SJSA1 (cell line): ENCODE measurements around the gene WNK2. TPM values are rescaled to one million over a fixed set of nuclear protein-coding genes. Genes with fewer than 3 reads are reported as not detected.

Experiments
- DNase-seq, 2 experiments: peaks; one replicate each; pipeline ENCODE4 v3.0.0-alpha.2; 2015 to 2020; ENCODE audit warnings: low spot score in 2 of 2, low read depth in 1 of 2
- H3K27ac ChIP-seq: fragments of 250-450 bp; sonication (Bioruptor Pico); 2 replicates; pipeline ENCODE4 v1.5.1; 2020; ENCODE audit warnings: mild to moderate bottlenecking, moderate library complexity
- H3K27me3 ChIP-seq: fragments of 250-450 bp; sonication (Bioruptor Pico); replicated peaks from 2 replicates; pipeline ENCODE4 v1.5.1; 2020; ENCODE audit warnings: mild to moderate bottlenecking, moderate library complexity
- H3K36me3 ChIP-seq: fragments of 250-450 bp; sonication (Bioruptor Pico); 2 replicates; pipeline ENCODE4 v1.5.1; 2020; ENCODE audit warnings: mild to moderate bottlenecking
- H3K4me1 ChIP-seq: fragments of 250-450 bp; sonication (Bioruptor Pico); replicated peaks from 2 replicates; pipeline ENCODE4 v1.6.1; 2021; ENCODE audit warnings: mild to moderate bottlenecking
- H3K4me3 ChIP-seq: fragments of 250-450 bp; sonication (Bioruptor Pico); 2 replicates; pipeline ENCODE4 v1.5.1; 2020; ENCODE audit warnings: mild to moderate bottlenecking
- H3K9me3 ChIP-seq: fragments of 250-450 bp; sonication (Bioruptor Pico); replicated peaks from 2 replicates; pipeline ENCODE4 v1.5.1; 2020; ENCODE audit warnings: mild to moderate bottlenecking
- total RNA-seq: library from RNA; depleted of rRNA; stranded (reverse); fragments of >200 nt; shearing (Covaris generic); gene quantifications from 2 replicates; pipeline ENCODE4 v1.2.3, GENCODE V29; 2014

Gene WNK2
- total RNA-seq, 1 experiment from 2014 or later: not detected

DNA sequence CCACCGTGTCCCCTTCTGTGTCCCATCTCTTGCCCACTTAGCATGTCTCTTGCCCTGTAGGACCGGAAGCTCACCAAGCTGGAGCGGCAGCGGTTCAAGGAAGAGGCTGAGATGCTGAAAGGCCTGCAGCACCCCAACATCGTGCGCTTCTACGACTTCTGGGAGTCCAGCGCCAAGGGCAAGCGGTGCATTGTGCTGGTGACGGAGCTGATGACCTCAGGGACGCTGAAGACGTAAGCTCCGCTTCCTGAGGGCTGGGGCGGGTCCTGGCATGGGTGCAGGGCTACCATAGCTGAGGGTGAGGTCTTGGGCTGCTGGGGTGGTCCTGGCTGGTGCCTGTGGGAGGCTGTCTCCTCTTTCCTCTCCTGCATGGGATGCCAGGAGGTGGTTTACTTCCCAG is 45.7 kb downstream of the WNK2 start:
- no peaks in the 10 kb centered on the region for H3K36me3 ChIP-seq
- DNase-seq: no peak
- H3K4me1 ChIP-seq: no peaks in the 10 kb centered on the region
- H3K27me3 ChIP-seq: no peaks in the 10 kb centered on the region; the same call in 1 of the 2 replicates
- no peak overlapping the region for H3K27ac ChIP-seq
- no peak overlapping the region for H3K4me3 ChIP-seq
- H3K9me3 ChIP-seq: no peaks in the 10 kb centered on the region

- no peak for DNase-seq
- Histone ChIP-seq H3K4me3 (no peak overlapping the region), H3K27me3 (no peaks in the 10 kb centered on the region; the same call in 1 of the 2 replicates), H3K9me3 (no peaks in the 10 kb centered on the region), H3K36me3 (no peaks in the 10 kb centered on the region), H3K4me1 (no peaks in the 10 kb centered on the region), H3K27ac (no peak overlapping the region)
Observed at GRCh38 chr9:93230185-93230584, 46.2 kb downstream of the WNK2 start.

GRCh38 chr9:93230601-93231000 is 46.7 kb downstream of the WNK2 start:
- Histone ChIP-seq H3K36me3 (no peaks in the 10 kb centered on the region), H3K4me3 (no peak overlapping the region), H3K27ac (no peak overlapping the region), H3K27me3 (peaks cover 3% of the 10 kb centered on the region), H3K4me1 (no peaks in the 10 kb centered on the region), H3K9me3 (no peaks in the 10 kb centered on the region)
- DNase-seq: no peak

- Histone ChIP-seq H3K9me3 (no peaks in the 10 kb centered on the region), H3K27ac (no peak overlapping the region), H3K36me3 (no peaks in the 10 kb centered on the region), H3K4me1 (no peaks in the 10 kb centered on the region), H3K27me3 (peaks cover 4% of the 10 kb centered on the region), H3K4me3 (no peak overlapping the region)
- no peak for DNase-seq
Observed at GRCh38 chr9:93231121-93231694, 47.3 kb downstream of the WNK2 start.

DNA sequence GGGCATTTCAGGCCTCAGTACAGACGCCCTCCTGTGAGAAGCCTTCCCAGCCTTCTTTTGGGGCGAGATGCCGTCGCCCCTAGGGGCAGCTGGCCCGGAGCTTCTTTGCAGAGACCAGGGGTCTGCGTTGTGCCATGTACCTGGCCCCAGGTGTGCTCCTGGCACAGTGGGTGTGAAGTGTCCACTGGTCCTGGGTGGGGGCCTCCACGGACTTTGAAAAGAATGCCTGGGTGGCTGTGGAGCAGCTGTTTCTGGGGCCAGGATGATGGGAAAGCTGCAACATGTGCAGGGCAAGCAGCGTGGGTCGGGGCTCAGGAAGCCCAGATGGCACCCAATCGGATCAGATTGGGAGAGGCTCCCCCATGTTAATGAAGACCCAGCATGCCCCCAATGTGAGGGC is 47.8 kb downstream of the WNK2 start:
- Histone ChIP-seq H3K27ac (no peak overlapping the region), H3K36me3 (no peaks in the 10 kb centered on the region), H3K4me3 (no peak overlapping the region), H3K27me3 (peaks cover 4% of the 10 kb centered on the region), H3K4me1 (no peaks in the 10 kb centered on the region), H3K9me3 (no peaks in the 10 kb centered on the region)
- no peak for DNase-seq

- no peaks in the 10 kb centered on the region for H3K4me1 ChIP-seq
- no peaks in the 10 kb centered on the region for H3K36me3 ChIP-seq
- no peak for DNase-seq
- no peak overlapping the region for H3K4me3 ChIP-seq
- H3K9me3 ChIP-seq: no peaks in the 10 kb centered on the region
- peaks cover 4% of the 10 kb centered on the region for H3K27me3 ChIP-seq
- H3K27ac ChIP-seq: no peak overlapping the region
Observed at GRCh38 chr9:93232388-93232960, 48.5 kb downstream of the WNK2 start.

GRCh38 chr9:93233033-93233432 is 49.1 kb downstream of the WNK2 start:
- H3K36me3 ChIP-seq: no peaks in the 10 kb centered on the region
- H3K9me3 ChIP-seq: no peaks in the 10 kb centered on the region
- peaks cover 4% of the 10 kb centered on the region for H3K27me3 ChIP-seq
- H3K27ac ChIP-seq: no peak overlapping the region
- no peak for DNase-seq
- no peaks in the 10 kb centered on the region for H3K4me1 ChIP-seq
- no peak overlapping the region for H3K4me3 ChIP-seq

DNA sequence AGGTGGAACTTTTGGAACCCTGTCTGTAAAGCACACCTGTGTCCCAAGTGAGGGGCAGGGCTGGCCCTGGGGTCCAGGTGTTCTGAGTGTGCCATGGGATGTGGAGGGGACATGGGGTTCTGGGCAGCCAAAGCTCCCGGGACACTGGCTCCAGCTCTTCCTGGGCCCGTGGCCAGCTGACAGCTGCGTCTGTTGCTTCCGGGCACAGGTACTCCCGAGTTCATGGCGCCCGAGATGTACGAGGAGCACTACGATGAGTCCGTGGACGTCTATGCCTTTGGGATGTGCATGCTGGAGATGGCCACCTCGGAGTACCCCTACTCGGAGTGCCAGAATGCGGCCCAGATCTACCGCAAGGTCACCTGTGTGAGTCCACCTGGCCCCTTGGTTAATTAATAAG is 50.7 kb downstream of the WNK2 start:
- peaks cover 4% of the 10 kb centered on the region for H3K27me3 ChIP-seq
- no peaks in the 10 kb centered on the region for H3K4me1 ChIP-seq
- no peak overlapping the region for H3K4me3 ChIP-seq
- DNase-seq: no peak
- no peak overlapping the region for H3K27ac ChIP-seq
- H3K36me3 ChIP-seq: no peaks in the 10 kb centered on the region
- no peaks in the 10 kb centered on the region for H3K9me3 ChIP-seq

DNA sequence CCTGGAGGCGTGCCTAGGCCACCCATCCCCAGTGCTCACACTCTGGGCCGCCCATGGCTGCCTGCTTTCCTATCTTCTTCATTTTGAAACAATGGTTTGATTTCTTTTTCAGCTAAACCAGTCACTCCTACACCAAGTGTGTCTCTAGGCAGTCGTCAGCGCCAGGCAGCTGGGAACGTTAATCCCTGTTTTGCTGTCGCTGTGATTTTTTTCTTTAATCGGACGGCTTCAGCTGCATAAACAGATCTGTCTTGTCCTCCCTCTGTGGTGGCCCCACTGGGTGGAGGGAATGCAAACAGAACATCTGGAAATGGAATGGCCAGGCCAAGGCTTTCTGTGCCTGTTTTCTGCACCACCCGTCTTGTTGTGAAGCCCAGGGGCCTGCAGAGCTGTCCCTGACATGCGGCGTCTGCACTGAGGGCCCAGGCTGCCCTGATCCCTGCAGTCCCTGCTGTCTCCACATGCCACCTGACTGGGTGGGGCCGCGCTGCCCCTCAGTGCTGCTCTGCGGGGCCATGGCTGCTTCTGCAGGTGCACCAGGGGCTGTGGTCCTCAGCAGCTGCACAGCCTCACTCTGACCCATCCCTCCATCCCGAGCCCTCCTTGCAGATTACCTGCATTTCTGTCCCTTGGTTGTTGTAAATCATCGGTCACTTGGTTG is 51.5 kb downstream of the WNK2 start:
- Histone ChIP-seq H3K27ac (no peak overlapping the region), H3K4me1 (no peaks in the 10 kb centered on the region), H3K27me3 (peaks cover 4% of the 10 kb centered on the region), H3K36me3 (no peaks in the 10 kb centered on the region), H3K4me3 (no peak overlapping the region), H3K9me3 (no peaks in the 10 kb centered on the region)
- no peak for DNase-seq

DNA sequence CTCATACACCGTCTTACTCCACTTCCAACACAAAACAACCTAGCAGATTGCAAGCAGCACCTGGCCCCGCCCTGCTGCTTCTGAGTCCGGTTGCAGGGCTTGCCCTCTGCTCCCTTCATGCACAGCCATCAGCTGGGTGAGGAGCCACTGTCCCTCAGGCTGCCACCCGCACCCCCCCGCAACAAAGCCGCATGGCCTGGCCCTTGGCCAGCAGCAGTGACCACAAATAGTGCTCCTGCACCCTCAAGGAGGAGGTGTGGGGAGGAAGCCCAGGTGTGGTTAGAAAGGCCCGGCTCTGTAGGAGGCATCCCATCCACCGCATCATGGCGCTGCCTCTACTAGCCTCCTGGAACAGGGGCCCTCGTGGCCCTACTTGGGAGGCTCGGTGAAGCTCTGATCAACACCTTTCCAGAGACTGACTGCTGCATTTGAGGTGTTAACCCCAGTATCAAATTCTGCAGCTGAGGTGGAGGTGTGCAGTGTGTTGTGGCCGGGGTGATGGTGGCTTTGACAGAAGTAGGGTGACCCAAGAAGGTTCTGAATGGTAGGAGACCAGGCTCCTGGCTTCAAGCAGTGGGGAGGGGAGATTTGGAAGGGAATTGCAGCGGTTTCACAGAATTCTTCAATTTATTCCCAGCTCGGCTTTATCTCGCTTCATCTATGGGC is 52.7 kb downstream of the WNK2 start:
- Histone ChIP-seq H3K4me3 (no peak overlapping the region), H3K27me3 (peaks cover 4% of the 10 kb centered on the region), H3K9me3 (no peaks in the 10 kb centered on the region), H3K27ac (no peak overlapping the region), H3K36me3 (no peaks in the 10 kb centered on the region), H3K4me1 (no peaks in the 10 kb centered on the region)
- no peak for DNase-seq

GRCh38 chr9:93237540-93237939 is 53.6 kb downstream of the WNK2 start:
- Histone ChIP-seq H3K9me3 (no peaks in the 10 kb centered on the region), H3K4me1 (no peaks in the 10 kb centered on the region), H3K27ac (no peak overlapping the region), H3K27me3 (peaks cover 4% of the 10 kb centered on the region), H3K4me3 (no peak overlapping the region), H3K36me3 (no peaks in the 10 kb centered on the region)
- DNase-seq: no peak

GRCh38 chr9:93238953-93239925 is 55.3 kb downstream of the WNK2 start:
- H3K9me3 ChIP-seq: no peaks in the 10 kb centered on the region
- H3K36me3 ChIP-seq: no peaks in the 10 kb centered on the region
- no peak overlapping the region for H3K27ac ChIP-seq
- no peaks in the 10 kb centered on the region for H3K4me1 ChIP-seq
- DNase-seq: no peak
- peaks cover 4% of the 10 kb centered on the region for H3K27me3 ChIP-seq
- H3K4me3 ChIP-seq: no peak overlapping the region

- Histone ChIP-seq H3K9me3 (no peaks in the 10 kb centered on the region), H3K27me3 (no peaks in the 10 kb centered on the region), H3K27ac (no peak overlapping the region), H3K4me3 (no peak overlapping the region), H3K4me1 (no peaks in the 10 kb centered on the region), H3K36me3 (no peaks in the 10 kb centered on the region)
- DNase-seq: no peak
Observed at GRCh38 chr9:93240891-93241334, 57.0 kb downstream of the WNK2 start.
